ENCODE measurements around the gene RFNG. TPM values are rescaled to one million over a fixed set of nuclear protein-coding genes. Genes with fewer than 3 reads are reported as not detected.

Gene RFNG
- total and polyA plus RNA-seq, 2 of the 13 experiments (the other 11 are each of a cell fraction or from before 2014, with no cell fraction given): 61.4 to 64.0 TPM

GRCh38 chr17:82098939-82099763, 47.5 kb upstream of the RFNG start (continued):
- TF ChIP-seq ZNF83 (CRISPR knock-in tag; IDR thresholded peaks at IDR 0.05; ENCODE audit: borderline replicate concordance) (no peak; the same call in 1 of the 2 replicates), CBX2 (IDR thresholded peaks at IDR 0.05; ENCODE audit: low read depth, low read length) (no peak), CBX2 (CRISPR knock-in tag; IDR thresholded peaks at IDR 0.05; ENCODE audit: low read depth) (no peak), CEBPG (CRISPR knock-in tag; IDR thresholded peaks at IDR 0.05) (no peak), HMG20A (CRISPR knock-in tag; IDR thresholded peaks at IDR 0.05; ENCODE audit: borderline replicate concordance) (no peak), GLI4 (CRISPR knock-in tag; IDR thresholded peaks at IDR 0.05; ENCODE audit: borderline replicate concordance) (no peak; the same call in 1 of the 2 replicates), PLRG1 (conservative IDR thresholded peaks at IDR 0.05) (no peak), ZNF761 (CRISPR knock-in tag; conservative IDR thresholded peaks at IDR 0.05) (no peak), TEAD2 (CRISPR knock-in tag; IDR thresholded peaks at IDR 0.05) (no peak; the same call in 1 of the 2 replicates), ATF6 (CRISPR knock-in tag; conservative IDR thresholded peaks at IDR 0.05) (no peak), ARNTL (CRISPR knock-in tag; IDR thresholded peaks at IDR 0.05) (0 out of 2 replicates have a peak, but pooled peaks have one; percentile 42), TEF (CRISPR knock-in tag; IDR thresholded peaks at IDR 0.05) (no peak), ISL2 (CRISPR knock-in tag; IDR thresholded peaks at IDR 0.05) (no peak), MATR3 (CRISPR knock-in tag; IDR thresholded peaks at IDR 0.05) (no peak), ZNF343 (CRISPR knock-in tag; IDR thresholded peaks at IDR 0.05) (no peak), MTA1 (CRISPR knock-in tag; IDR thresholded peaks at IDR 0.05; ENCODE audit: borderline replicate concordance) (no peak)
- TF ChIP-seq, protein P1, sequence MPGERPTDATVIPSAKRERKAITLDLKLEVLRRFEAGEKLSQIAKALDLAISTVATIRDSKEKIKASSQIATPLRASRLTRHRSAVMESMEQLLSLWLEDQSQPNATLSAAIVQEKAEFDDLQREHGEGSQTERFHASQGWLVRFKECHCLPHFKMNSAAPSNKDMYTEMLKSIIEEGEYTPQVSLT (CRISPR knock-in tag; IDR thresholded peaks at IDR 0.05; ENCODE audit: borderline replicate concordance, low read depth): no peak
- TF ChIP-seq, protein P2, sequence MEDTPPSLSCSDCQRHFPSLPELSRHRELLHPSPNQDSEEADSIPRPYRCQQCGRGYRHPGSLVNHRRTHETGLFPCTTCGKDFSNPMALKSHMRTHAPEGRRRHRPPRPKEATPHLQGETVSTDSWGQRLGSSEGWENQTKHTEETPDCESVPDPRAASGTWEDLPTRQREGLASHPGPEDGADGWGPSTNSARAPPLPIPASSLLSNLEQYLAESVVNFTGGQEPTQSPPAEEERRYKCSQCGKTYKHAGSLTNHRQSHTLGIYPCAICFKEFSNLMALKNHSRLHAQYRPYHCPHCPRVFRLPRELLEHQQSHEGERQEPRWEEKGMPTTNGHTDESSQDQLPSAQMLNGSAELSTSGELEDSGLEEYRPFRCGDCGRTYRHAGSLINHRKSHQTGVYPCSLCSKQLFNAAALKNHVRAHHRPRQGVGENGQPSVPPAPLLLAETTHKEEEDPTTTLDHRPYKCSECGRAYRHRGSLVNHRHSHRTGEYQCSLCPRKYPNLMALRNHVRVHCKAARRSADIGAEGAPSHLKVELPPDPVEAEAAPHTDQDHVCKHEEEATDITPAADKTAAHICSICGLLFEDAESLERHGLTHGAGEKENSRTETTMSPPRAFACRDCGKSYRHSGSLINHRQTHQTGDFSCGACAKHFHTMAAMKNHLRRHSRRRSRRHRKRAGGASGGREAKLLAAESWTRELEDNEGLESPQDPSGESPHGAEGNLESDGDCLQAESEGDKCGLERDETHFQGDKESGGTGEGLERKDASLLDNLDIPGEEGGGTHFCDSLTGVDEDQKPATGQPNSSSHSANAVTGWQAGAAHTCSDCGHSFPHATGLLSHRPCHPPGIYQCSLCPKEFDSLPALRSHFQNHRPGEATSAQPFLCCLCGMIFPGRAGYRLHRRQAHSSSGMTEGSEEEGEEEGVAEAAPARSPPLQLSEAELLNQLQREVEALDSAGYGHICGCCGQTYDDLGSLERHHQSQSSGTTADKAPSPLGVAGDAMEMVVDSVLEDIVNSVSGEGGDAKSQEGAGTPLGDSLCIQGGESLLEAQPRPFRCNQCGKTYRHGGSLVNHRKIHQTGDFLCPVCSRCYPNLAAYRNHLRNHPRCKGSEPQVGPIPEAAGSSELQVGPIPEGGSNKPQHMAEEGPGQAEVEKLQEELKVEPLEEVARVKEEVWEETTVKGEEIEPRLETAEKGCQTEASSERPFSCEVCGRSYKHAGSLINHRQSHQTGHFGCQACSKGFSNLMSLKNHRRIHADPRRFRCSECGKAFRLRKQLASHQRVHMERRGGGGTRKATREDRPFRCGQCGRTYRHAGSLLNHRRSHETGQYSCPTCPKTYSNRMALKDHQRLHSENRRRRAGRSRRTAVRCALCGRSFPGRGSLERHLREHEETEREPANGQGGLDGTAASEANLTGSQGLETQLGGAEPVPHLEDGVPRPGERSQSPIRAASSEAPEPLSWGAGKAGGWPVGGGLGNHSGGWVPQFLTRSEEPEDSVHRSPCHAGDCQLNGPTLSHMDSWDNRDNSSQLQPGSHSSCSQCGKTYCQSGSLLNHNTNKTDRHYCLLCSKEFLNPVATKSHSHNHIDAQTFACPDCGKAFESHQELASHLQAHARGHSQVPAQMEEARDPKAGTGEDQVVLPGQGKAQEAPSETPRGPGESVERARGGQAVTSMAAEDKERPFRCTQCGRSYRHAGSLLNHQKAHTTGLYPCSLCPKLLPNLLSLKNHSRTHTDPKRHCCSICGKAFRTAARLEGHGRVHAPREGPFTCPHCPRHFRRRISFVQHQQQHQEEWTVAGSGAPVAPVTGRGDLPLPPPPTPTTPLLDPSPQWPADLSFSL (CRISPR knock-in tag; IDR thresholded peaks at IDR 0.05): no peak
- TF ChIP-seq, protein P3, sequence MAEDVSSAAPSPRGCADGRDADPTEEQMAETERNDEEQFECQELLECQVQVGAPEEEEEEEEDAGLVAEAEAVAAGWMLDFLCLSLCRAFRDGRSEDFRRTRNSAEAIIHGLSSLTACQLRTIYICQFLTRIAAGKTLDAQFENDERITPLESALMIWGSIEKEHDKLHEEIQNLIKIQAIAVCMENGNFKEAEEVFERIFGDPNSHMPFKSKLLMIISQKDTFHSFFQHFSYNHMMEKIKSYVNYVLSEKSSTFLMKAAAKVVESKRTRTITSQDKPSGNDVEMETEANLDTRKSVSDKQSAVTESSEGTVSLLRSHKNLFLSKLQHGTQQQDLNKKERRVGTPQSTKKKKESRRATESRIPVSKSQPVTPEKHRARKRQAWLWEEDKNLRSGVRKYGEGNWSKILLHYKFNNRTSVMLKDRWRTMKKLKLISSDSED (CRISPR knock-in tag; IDR thresholded peaks at IDR 0.05): no peak
